ENCODE measurements around the gene MTG2.

- no peak for TF ChIP-seq CTCF (IDR thresholded peaks at IDR 0.05)
- no peak for TF ChIP-seq POLR2A (IDR thresholded peaks at IDR 0.05)
Observed at GRCh38 chr20:62246872-62247652, 64.2 kb downstream of the MTG2 start.

All from lower leg skin (tissue), 3 donors.